Astrocyte (in vitro differentiated cells and primary cell): ENCODE results near the gene DOCK10.

ENCODE experiments used
- EZH2 ChIP-seq: IDR thresholded peaks from 2 replicates; pipeline ENCODE4 v1.6.1; 2012; ENCODE audit warnings: mild to moderate bottlenecking, low read length, inconsistent platforms; ENCODE audit not compliant: insufficient read depth
- TF ChIP-seq, protein P1 (sequence below): IDR thresholded peaks from 2 replicates; pipeline ENCODE4 v1.5.1; 2011; ENCODE audit warnings: low read depth, mild to moderate bottlenecking, inconsistent platforms, low read length, moderate library complexity; ENCODE audit not compliant: insufficient read depth

DNA sequence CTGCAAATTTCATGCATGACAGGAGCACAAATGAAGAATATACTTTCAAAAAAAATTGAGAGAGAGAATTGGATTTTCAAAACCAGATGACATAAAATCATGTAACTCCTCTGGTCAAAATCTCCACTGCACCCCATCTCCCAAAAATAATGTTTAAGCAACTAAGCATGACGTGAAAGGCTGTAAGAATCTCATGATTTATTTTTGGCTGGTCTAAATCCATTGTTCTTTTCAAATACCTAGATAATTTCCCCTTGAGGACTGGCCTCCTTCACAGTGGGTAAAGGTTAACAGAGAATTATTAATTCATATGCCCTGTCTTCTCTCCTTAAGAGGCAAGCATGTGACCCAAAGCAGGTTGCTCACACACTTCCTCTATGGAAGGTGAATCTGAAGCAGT is 224.6 kb downstream of the DOCK10 start:
- TF ChIP-seq, protein P1, sequence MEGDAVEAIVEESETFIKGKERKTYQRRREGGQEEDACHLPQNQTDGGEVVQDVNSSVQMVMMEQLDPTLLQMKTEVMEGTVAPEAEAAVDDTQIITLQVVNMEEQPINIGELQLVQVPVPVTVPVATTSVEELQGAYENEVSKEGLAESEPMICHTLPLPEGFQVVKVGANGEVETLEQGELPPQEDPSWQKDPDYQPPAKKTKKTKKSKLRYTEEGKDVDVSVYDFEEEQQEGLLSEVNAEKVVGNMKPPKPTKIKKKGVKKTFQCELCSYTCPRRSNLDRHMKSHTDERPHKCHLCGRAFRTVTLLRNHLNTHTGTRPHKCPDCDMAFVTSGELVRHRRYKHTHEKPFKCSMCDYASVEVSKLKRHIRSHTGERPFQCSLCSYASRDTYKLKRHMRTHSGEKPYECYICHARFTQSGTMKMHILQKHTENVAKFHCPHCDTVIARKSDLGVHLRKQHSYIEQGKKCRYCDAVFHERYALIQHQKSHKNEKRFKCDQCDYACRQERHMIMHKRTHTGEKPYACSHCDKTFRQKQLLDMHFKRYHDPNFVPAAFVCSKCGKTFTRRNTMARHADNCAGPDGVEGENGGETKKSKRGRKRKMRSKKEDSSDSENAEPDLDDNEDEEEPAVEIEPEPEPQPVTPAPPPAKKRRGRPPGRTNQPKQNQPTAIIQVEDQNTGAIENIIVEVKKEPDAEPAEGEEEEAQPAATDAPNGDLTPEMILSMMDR, result no peak
- TF ChIP-seq EZH2, result no peak
